SK-N-SH (cell line): Measurements from ENCODE around the gene SLITRK3.

Experiments
- CTCF ChIP-seq: fragments of 200-600 bp; sonication (generic); IDR thresholded peaks from 2 replicates; pipeline ENCODE4 v1.6.1; 2017; ENCODE audit warnings: antibody characterized with exemption, mild to moderate bottlenecking, moderate library complexity
- EZH2phosphoT487 ChIP-seq: fragments of 200-600 bp; sonication (generic); IDR thresholded peaks from 2 replicates; pipeline ENCODE4 v1.6.1; 2017; ENCODE audit warnings: low read depth, mixed run types, mild to moderate bottlenecking, antibody characterized with exemption, moderate library complexity, borderline replicate concordance

DNA sequence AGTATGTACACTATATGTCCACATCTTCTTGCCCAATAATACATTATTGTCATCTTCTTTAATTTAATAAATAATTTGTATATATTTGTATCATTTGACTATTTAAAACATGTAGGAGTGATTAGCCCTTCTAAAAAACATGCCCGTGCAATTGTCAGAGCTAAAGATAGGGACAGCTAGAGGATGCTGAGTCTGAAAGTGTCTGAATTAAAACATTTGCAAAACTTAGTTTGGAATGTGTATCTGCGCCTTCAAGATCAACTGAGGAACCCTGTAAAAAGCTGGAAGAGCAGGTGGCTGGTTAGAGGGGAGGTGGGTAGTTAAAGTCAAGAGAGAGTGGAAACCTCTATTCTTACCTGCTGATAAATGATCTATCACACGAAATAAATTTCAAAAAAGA is 4.7 kb downstream of the SLITRK3 start:
- TF ChIP-seq EZH2phosphoT487: no peak
- no peak for TF ChIP-seq CTCF
